Activated CD4-positive, CD25-positive, alpha-beta regulatory T cell (primary cell): Measurements from ENCODE around the gene MORN1.

ENCODE experiments used
- DNase-seq, 4 experiments: peaks; one replicate each; lab custom pipeline; 2025; lab: John Stamatoyannopoulos, UW

The MORN1 gene

GRCh38 chr1:2373551-2374251 lies 17.7 kb downstream of the MORN1 start:
- DNase-seq: no peak

GRCh38 chr1:2372551-2373490 lies 18.5 kb downstream of the MORN1 start:
- no peak for DNase-seq

DNA sequence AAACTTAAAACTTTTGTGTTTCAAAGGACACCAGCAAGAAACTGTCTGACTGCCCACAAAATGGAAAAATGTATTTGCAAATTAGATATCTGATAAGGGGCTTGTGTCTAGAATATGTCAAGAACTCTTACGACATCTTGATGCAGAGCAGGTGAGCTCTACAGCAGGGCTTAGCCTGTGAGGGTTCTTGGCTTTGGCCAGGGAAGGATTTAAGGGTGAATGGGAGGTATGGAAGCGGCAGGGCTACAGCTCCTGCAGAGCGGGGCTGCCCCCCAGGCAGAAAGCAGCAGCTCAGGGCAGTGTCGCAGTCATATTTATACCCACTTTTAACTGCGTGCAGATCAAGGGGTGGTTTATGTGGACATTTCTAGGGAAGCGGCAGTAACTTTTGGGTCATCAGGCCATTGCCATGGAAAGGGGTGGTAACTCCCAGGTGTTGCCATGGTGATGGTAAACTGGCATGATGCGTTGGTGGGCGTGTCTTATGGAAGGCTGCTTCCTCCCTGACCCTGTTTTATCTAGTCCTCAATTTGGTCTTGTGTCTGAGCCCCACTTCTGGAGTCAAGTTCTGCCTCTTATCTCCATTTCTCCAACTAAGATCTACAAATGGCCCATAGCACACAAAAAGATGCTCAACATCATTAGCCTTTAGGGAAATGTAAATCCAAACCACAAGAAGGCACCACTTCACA lies 23.2 kb downstream of the MORN1 start:
- no peak for DNase-seq

DNA sequence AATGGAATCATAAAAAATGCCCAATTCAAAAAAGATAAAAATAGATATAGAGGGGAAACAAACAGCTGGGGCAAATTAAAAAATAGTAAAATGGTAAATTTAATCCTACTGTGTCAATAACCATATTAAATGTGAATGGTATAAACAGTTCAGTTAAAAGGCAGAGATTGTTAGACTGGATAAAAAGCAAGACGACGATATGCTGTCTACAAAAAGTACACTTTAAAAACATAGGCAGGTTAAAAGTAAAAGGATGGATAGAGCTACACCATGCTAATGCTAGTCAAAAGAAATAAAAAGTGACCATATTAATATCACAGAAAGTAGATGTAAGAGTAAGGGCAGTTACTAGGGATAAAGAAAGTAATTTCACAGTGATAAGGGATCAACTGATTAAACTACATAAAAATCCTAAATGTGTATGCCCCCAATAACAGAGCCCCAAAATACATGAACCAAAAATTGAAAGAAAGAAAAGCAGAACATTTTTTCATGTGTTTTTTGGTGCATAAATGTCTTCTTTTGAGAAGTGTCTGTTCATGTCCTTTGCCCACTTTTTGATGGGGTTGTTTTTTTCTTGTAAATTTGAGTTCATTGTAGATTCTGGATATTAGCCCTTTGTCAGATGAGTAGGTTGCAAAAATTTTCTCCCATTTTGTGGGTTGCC lies 27.4 kb downstream of the MORN1 start:
- no peak for DNase-seq

GRCh38 chr1:2360588-2361364 lies 30.6 kb downstream of the MORN1 start:
- no peak for DNase-seq

- no peak for DNase-seq
These were observed 32.4 kb downstream of the MORN1 start for GRCh38 chr1:2358651-2359640.

DNA sequence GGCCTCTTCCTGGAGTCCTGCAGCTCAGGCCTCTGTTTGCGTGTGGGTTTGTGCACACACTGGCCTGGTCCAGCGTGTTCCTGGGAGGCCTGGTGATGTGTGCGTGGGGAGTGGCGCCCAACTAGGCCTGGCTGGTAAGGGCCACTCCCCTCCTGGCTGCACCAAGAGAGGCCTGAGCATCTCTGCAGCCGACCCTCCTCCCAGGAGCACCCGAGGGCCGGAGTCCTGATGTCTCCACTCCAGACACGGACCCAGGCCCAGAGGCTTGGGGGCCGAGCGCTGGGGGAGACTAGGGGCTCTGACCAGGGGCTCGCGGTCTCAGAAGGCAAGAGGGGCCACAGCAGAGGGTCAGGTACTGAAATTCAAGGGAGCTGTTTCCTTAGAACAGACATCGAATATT lies 33.3 kb downstream of the MORN1 start:
- no peak for DNase-seq

DNA sequence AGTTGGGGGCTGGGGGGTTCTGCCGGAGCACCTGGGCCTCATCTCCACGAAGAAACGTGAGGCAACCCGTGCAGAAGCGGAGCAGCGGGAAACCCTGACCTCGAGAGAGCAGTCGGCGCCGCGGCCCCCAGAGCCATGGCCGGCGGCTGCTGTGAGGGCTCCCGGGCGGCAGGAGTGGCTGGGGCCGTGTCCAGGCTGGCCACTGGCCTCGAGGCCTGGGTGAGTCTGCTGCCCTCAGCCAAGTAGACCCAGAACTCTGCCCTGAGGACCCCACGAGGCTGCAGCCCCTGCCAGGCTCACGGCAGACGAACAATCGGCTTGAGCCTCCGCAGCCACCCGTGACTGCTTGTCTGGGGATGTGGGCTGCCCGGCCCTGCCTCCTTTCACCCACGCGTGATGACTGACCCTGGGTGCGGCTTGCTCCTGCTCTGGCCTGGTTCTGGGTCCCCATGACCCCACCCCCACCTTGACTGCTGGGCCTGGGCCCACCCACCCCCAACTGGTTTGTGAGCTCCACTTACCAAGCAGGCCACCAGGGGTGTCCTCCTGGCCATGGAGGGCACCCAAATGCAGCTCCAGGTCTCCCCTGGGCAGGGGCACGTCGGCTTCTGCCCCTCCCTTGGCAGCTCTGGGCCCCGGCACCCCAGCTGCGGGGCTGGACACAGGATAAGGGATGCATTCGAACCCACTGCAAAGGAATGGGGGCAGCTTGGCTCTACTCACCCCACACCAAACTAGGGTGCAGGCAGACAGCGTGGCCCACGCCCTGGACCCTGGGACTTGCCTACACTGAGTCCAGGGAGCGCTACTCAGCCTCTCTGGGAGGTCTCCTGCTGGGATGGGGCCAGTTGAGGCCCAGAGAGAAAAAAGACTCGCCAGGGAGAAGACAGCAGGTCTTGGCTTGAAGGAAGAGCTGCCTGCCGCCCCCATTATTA lies 34.2 kb downstream of the MORN1 start:
- no peak for DNase-seq

DNA sequence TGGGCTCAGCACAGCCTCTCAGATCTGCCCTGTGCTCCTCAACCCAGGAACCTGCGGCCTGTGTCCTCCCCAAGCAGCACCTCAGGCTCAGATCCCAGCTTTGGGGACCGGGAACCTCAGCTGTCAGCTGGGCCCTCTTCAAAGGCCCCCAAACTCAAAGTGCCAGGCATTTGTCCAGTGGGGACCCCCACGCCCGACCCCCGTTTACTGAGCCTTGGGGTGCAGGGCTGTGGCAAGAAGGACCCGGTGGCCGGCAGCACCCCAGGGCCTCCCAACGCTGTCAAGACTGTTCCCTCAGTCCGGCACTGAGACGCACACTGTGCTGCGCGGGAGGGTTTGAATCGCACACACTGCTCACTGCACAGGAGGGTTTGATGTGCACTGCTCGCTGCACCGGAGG lies 35.0 kb downstream of the MORN1 start:
- no peak for DNase-seq

GRCh38 chr1:2355373-2356261 lies 35.7 kb downstream of the MORN1 start:
- no peak for DNase-seq

- no peak for DNase-seq
These were observed 36.6 kb downstream of the MORN1 start for GRCh38 chr1:2354511-2355372.

GRCh38 chr1:2353551-2354438 lies 37.6 kb downstream of the MORN1 start:
- DNase-seq: no peak

- DNase-seq: no peak
These were observed 38.3 kb downstream of the MORN1 start for GRCh38 chr1:2352897-2353550.

- no peak for DNase-seq
These were observed 38.9 kb downstream of the MORN1 start for GRCh38 chr1:2352341-2352896.

DNA sequence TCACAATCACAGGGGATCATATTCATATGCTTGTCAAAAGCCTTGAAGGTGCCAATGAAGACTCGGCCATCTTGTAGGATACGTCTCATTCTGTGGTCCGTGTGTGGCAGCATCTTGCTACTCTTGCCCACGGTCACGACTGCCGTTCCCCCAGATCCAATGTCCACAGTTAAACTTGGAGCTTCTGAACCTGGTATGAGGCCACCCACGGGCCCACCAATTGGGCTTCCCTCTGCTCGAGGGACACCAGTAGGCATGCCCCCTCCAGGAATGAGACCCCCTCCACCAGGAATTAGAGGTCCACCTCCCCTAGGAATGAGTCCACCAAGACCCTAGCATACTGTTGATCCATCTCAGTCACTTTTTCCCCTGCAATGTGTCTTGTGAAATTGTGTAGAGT lies 39.6 kb downstream of the MORN1 start:
- DNase-seq: no peak
